NOMO-1 treated with dmso at 0.1 percent for 144 hours (cell line): ENCODE data around the gene C1orf116.

Source experiments
- DNase-seq: peaks from one replicate; lab custom pipeline; 2025; ENCODE audit not compliant: unreplicated experiment; lab: John Stamatoyannopoulos, UW

The C1orf116 gene

GRCh38 chr1:207032528-207033017, at the start of gene C1orf116:
C1orf116 (minus strand) TSS chr1:207032756; CDS start chr1:207027598, 5,158 bp downstream.
- DNase-seq, result no peak

GRCh38 chr1:207081806-207082205, 49.2 kb upstream of the C1orf116 start:
- no peak for DNase-seq

GRCh38 chr1:207081088-207081487, 48.5 kb upstream of the C1orf116 start:
- DNase-seq, result no peak

- DNase-seq, result no peak
These were observed 47.2 kb upstream of the C1orf116 start for GRCh38 chr1:207079706-207080241.

- DNase-seq, result no peak
These were observed 46.1 kb upstream of the C1orf116 start for GRCh38 chr1:207078578-207079132.

- peak; percentile 60 for DNase-seq
These were observed 45.2 kb upstream of the C1orf116 start for GRCh38 chr1:207077470-207078377.

- no peak for DNase-seq
These were observed 44.5 kb upstream of the C1orf116 start for GRCh38 chr1:207077012-207077411.

GRCh38 chr1:207076181-207076955, 43.8 kb upstream of the C1orf116 start:
- DNase-seq, result no peak

GRCh38 chr1:207073906-207074820, 41.6 kb upstream of the C1orf116 start:
- DNase-seq, result no peak

GRCh38 chr1:207072233-207072632, 39.7 kb upstream of the C1orf116 start:
- no peak for DNase-seq

- no peak for DNase-seq
These were observed 38.9 kb upstream of the C1orf116 start for GRCh38 chr1:207071426-207071825.

- peak; percentile 62 for DNase-seq
These were observed 38.3 kb upstream of the C1orf116 start for GRCh38 chr1:207070811-207071210.

GRCh38 chr1:207069858-207070506, 37.4 kb upstream of the C1orf116 start:
- no peak for DNase-seq

- DNase-seq, result no peak
These were observed 36.5 kb upstream of the C1orf116 start for GRCh38 chr1:207069061-207069460.

- no peak for DNase-seq
These were observed 35.1 kb upstream of the C1orf116 start for GRCh38 chr1:207067665-207068064.

GRCh38 chr1:207067185-207067584, 34.6 kb upstream of the C1orf116 start:
- no peak for DNase-seq

- DNase-seq, result no peak
These were observed 32.0 kb upstream of the C1orf116 start for GRCh38 chr1:207064561-207064960.

GRCh38 chr1:207063014-207063413, 30.5 kb upstream of the C1orf116 start:
- DNase-seq, result no peak

GRCh38 chr1:207062058-207062457, 29.5 kb upstream of the C1orf116 start:
- no peak for DNase-seq

- DNase-seq, result no peak
These were observed 28.0 kb upstream of the C1orf116 start for GRCh38 chr1:207060596-207060995.
